SU-DHL-6 (cell line): ENCODE measurements around the gene UTP3.
"Not testable (repeated sequence)": the region's sequence is repeated elsewhere in the genome, so short reads cannot be mapped to it uniquely, and the experiment has no call there.

Experiments
- H2AFZ ChIP-seq: fragments of 200-600 bp; sonication (generic); 2 replicates; pipeline ENCODE4 v1.6.1; 2014; ENCODE audit warnings: low read depth, mild to moderate bottlenecking, moderate library complexity, mixed read lengths, antibody characterized with exemption, low read length; ENCODE audit not compliant: severe bottlenecking
- H3F3A ChIP-seq: fragments of 200-600 bp; shearing (Covaris generic); 2 replicates; pipeline ENCODE4 v1.6.0; 2016; ENCODE audit warnings: antibody characterized with exemption, mild to moderate bottlenecking; ENCODE audit not compliant: insufficient read depth
- H3K27ac ChIP-seq: fragments of 200-600 bp; sonication (generic); 2 replicates; pipeline ENCODE4 v1.5.1; 2016; ENCODE audit warnings: low read depth, mild to moderate bottlenecking, low read length, moderate library complexity, mixed read lengths
- H3K27me3 ChIP-seq: fragments of 200-600 bp; sonication (generic), shearing (Covaris generic); 2 replicates; pipeline ENCODE4 v1.6.0; 2014; ENCODE audit warnings: mild to moderate bottlenecking, low read length
- H3K36me3 ChIP-seq: fragments of 200-600 bp; sonication (generic); 2 replicates; pipeline ENCODE4 v1.6.1; 2014; ENCODE audit warnings: mild to moderate bottlenecking, low read length, mixed read lengths
- H3K4me2 ChIP-seq: fragments of 300-600, 200-600 bp; shearing (Covaris generic), sonication (generic); 2 replicates; pipeline ENCODE4 v1.6.0; 2014; ENCODE audit warnings: low read length, low read depth, mild to moderate bottlenecking; ENCODE audit not compliant: poor library complexity, severe bottlenecking
- H3K4me3 ChIP-seq: fragments of 200-600 bp; sonication (generic); 2 replicates; pipeline ENCODE4 v1.5.1; 2014; ENCODE audit warnings: antibody characterized with exemption, low read length, mild to moderate bottlenecking, mixed read lengths; ENCODE audit not compliant: insufficient read depth, poor library complexity, severe bottlenecking
- H3K79me2 ChIP-seq: fragments of 200-600 bp; sonication (generic); 2 replicates; pipeline ENCODE4 v1.6.1; 2014; ENCODE audit warnings: mild to moderate bottlenecking, low read length, moderate library complexity; ENCODE audit not compliant: insufficient read depth
- H3K9ac ChIP-seq: fragments of 200-600 bp; sonication (generic); 2 replicates; pipeline ENCODE4 v1.7.0; 2014; ENCODE audit warnings: mild to moderate bottlenecking, low read length
- H3K9me2 ChIP-seq: fragments of 200-600 bp; sonication (generic); replicated peaks from 2 replicates; pipeline ENCODE4 v1.6.1; 2014; ENCODE audit warnings: low read length; ENCODE audit not compliant: insufficient read depth
- H3K9me3 ChIP-seq: fragments of 200-600 bp; sonication (generic); 2 replicates; pipeline ENCODE4 v1.6.1; 2014; ENCODE audit warnings: low read length, mixed read lengths; ENCODE audit not compliant: insufficient read depth
- H4K20me1 ChIP-seq: fragments of 200-600 bp; sonication (generic); 2 replicates; pipeline ENCODE4 v1.6.1; 2014; ENCODE audit warnings: low read depth, mild to moderate bottlenecking, antibody characterized with exemption, low read length, moderate library complexity, mixed read lengths
- CTCF ChIP-seq: fragments of 200-600 bp; sonication (generic); IDR thresholded peaks from one replicate; pipeline ENCODE4 v1.5.1; 2017; ENCODE audit warnings: antibody characterized with exemption, mild to moderate bottlenecking, low read length, moderate library complexity; ENCODE audit not compliant: insufficient read depth, poor library complexity, severe bottlenecking
- EZH2phosphoT487 ChIP-seq: fragments of 200-600 bp; sonication (generic), shearing (Covaris generic); conservative IDR thresholded peaks from 2 replicates; pipeline ENCODE4 v1.6.1; 2018; ENCODE audit warnings: mild to moderate bottlenecking, antibody characterized with exemption, low read length, moderate library complexity, mixed read lengths

UTP3 gene

GRCh38 chr4:70735915-70736314 lies 47.6 kb downstream of the UTP3 start:
- not testable (repeated sequence) for H3K4me3 ChIP-seq, H3K36me3 ChIP-seq, H3K27me3 ChIP-seq, H2AFZ ChIP-seq, H4K20me1 ChIP-seq, H3K9me2 ChIP-seq, H3K9ac ChIP-seq, H3K9me3 ChIP-seq, H3K79me2 ChIP-seq
- TF ChIP-seq CTCF = peak; percentile 11
- peak overlapping the region; percentile 52 for H3K4me2 ChIP-seq
- H3K27ac ChIP-seq = peak overlapping the region; percentile 38
- peaks cover 21% of the 10 kb centered on the region for H3F3A ChIP-seq

- peak overlapping the region; percentile 52 for H3K4me2 ChIP-seq
- H2AFZ ChIP-seq = no peak overlapping the region
- no peaks in the 10 kb centered on the region for H3K9me3 ChIP-seq
- H3F3A ChIP-seq = peaks cover 21% of the 10 kb centered on the region
- H3K4me3 ChIP-seq = peak overlapping the region; percentile 17
- peak overlapping the region; percentile 11; the same call in 1 of the 2 replicates for H3K9ac ChIP-seq
- no peaks in the 10 kb centered on the region for H3K79me2 ChIP-seq
- H4K20me1 ChIP-seq = no peaks in the 10 kb centered on the region
- H3K9me2 ChIP-seq = no peaks in the 10 kb centered on the region
- no peak for TF ChIP-seq CTCF
- no peak for TF ChIP-seq EZH2phosphoT487
- no peaks in the 10 kb centered on the region for H3K36me3 ChIP-seq
- H3K27ac ChIP-seq = peak overlapping the region; percentile 38
- no peaks in the 10 kb centered on the region for H3K27me3 ChIP-seq
Measured at GRCh38 chr4:70737006-70737405, 48.7 kb downstream of the UTP3 start.

GRCh38 chr4:70737409-70737808 lies 49.1 kb downstream of the UTP3 start:
- Histone ChIP-seq H3K4me2 (peak overlapping the region; percentile 52), H3K27ac (peak overlapping the region; percentile 38), H3K36me3 (no peaks in the 10 kb centered on the region), H3K9ac (peak overlapping the region; percentile 11; the same call in 1 of the 2 replicates), H3K9me2 (no peaks in the 10 kb centered on the region), H3K4me3 (no peak overlapping the region), H3F3A (peaks cover 21% of the 10 kb centered on the region), H4K20me1 (no peaks in the 10 kb centered on the region), H2AFZ (no peak overlapping the region), H3K9me3 (no peaks in the 10 kb centered on the region), H3K27me3 (no peaks in the 10 kb centered on the region), H3K79me2 (no peaks in the 10 kb centered on the region)
- TF ChIP-seq CTCF (no peak), EZH2phosphoT487 (no peak)
